ENCODE results near the gene GSK3B.

GSK3B gene

DNA sequence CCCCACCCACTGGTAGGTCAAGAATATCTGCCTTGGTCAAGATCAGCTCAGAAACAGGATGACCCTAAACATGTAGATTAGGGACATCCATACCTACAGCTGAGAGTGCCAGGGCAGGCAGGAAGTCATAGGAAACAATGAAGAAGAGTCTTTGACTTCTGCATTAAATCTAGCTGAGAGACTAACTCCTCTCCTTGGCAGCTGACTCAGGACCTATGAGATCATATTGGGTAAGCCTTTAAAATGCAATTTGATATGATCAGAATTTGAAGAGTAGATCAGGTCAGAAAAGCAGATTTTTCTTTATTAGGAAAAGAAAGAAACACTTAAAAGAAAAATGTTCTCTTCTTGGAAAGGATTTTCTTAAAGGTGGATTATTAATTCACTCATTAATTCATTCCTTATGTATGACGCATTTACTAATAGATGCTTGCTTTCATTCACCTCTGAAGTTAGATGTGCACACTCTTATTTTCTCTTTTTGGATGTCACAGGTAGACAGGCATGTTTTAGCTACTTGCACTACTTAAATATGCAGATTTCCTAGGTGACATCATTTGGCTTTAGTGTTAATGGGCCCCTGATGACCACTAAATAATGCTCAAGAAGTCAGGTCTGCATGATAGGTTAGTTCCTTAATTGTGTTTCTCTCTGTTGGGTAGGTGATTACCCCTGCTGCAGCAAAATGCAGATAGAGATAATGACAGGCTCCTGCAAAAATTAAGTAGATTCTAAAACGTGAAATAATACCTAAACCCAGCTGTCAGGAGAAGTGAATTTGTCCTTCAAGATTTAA is 35.7 kb upstream of the GSK3B start:
- TF ChIP-seq CTCF (conservative IDR thresholded peaks at IDR 0.05), result no peak
- no peak overlapping the region for H3K27ac ChIP-seq

GRCh38 chr3:120129051-120129450 is 34.8 kb upstream of the GSK3B start:
- no peak overlapping the region for H3K27ac ChIP-seq

GRCh38 chr3:120125992-120126391 is 31.7 kb upstream of the GSK3B start:
- TF ChIP-seq CTCF (conservative IDR thresholded peaks at IDR 0.05), result no peak
- no peak overlapping the region for H3K27ac ChIP-seq

More at GRCh38 chr3:120129051-120129450, 34.8 kb upstream of the GSK3B start:
- no peak for TF ChIP-seq CTCF (conservative IDR thresholded peaks at IDR 0.05)

DNA sequence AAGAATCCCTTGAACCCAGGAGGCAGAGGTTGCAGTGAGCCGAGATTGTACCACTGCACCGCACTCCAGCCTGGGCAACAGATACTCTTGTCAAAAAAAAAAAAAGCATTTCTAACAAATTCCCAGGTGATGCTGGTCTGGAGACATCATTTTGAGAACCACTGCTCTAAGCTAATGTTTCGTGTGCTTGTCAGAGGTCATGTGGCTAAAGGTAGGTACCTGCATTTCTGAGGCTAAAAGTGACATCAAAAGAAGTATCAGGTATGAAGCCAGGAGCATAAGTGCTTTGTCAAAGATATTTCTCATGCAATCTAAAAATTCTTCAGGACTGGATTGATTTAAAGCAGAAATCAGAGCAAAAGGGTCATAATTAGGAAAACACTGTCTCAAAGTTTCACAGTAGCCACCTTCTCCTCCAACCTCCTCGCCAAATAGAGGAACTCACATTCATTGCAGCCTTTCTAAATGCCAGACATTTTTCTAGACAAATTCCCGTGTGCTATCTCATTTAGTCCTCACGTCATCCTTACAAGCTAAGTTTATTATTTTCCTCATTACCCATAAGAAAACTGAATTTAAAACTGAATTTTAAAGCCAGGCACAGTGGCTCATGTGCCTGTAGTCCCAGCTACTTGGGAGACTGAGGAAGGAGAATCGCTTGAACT is 25.7 kb upstream of the GSK3B start:
- TF ChIP-seq CTCF (conservative IDR thresholded peaks at IDR 0.05), result no peak
- H3K27ac ChIP-seq, result no peak overlapping the region

- no peak for TF ChIP-seq CTCF (conservative IDR thresholded peaks at IDR 0.05)
- no peak overlapping the region for H3K27ac ChIP-seq
Observed at GRCh38 chr3:120114981-120115380, 20.7 kb upstream of the GSK3B start.

GRCh38 chr3:120114376-120114775 is 20.1 kb upstream of the GSK3B start:
- no peak overlapping the region for H3K27ac ChIP-seq
- TF ChIP-seq CTCF (conservative IDR thresholded peaks at IDR 0.05), result no peak

- TF ChIP-seq CTCF (conservative IDR thresholded peaks at IDR 0.05), result no peak
- no peak overlapping the region for H3K27ac ChIP-seq
Observed at GRCh38 chr3:120113128-120114116, 19.2 kb upstream of the GSK3B start.

Measured in VCaP (cell line).